ENCODE measurements around the gene RELCH. TPM values are rescaled to one million over a fixed set of nuclear protein-coding genes. Genes with fewer than 3 reads are reported as not detected.

The RELCH gene
- total RNA-seq, 1 donor from 2014 or later, result 33.6 TPM

DNA sequence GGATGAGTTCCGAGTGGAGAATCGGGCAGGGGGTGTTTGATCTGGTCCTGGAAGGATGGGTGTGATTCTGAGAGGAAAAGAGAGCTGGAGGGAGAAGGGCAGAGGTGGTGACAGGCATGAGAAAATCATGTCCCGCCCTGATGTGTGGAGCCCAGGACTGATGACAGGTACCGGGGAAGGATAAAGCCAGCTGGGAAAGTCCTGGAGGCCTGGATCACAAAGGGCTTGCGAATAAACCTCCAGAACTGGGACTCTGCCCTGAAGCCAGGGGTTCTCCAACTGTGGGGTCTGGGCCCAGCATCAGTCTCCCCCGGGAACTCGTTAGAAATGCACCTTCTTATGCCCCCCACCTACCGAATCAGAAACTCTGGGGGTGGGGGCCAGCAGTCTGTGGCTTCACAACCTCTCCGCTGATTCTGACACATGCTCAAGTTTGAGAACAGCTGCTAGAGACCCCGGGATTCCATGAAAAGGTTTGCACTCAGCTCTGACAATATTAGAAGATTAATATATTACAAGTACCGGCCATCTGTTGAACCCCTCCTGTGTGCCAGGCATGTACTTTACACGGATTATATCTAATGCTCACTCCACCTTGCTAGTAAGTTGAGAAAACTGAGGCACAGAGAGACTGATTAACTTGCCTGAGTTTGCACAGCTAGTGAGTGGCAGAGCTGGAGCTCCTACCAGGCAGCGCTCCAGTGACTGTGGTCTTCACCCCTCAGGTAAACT, 146.1 kb downstream of the RELCH start:
- peaks cover 13% of the 10 kb centered on the region for H3K4me1 Mint-ChIP-seq
- H3K36me3 Mint-ChIP-seq, result no peaks in the 10 kb centered on the region
- H3K4me3 Mint-ChIP-seq, result no peak overlapping the region
- H3K27me3 Mint-ChIP-seq (ENCODE audit: low read depth), result peaks cover 53% of the 10 kb centered on the region
- DNase-seq (ENCODE audit: low spot score in 2 of 2, unreplicated experiment in 2 of 2), result no peak
- no peak overlapping the region for H3K27ac Mint-ChIP-seq
- H3K9me3 Mint-ChIP-seq, result no peaks in the 10 kb centered on the region
- TF ChIP-seq, protein P1, sequence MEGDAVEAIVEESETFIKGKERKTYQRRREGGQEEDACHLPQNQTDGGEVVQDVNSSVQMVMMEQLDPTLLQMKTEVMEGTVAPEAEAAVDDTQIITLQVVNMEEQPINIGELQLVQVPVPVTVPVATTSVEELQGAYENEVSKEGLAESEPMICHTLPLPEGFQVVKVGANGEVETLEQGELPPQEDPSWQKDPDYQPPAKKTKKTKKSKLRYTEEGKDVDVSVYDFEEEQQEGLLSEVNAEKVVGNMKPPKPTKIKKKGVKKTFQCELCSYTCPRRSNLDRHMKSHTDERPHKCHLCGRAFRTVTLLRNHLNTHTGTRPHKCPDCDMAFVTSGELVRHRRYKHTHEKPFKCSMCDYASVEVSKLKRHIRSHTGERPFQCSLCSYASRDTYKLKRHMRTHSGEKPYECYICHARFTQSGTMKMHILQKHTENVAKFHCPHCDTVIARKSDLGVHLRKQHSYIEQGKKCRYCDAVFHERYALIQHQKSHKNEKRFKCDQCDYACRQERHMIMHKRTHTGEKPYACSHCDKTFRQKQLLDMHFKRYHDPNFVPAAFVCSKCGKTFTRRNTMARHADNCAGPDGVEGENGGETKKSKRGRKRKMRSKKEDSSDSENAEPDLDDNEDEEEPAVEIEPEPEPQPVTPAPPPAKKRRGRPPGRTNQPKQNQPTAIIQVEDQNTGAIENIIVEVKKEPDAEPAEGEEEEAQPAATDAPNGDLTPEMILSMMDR (IDR thresholded peaks at IDR 0.05; ENCODE audit: unreplicated experiment), result no peak

DNA sequence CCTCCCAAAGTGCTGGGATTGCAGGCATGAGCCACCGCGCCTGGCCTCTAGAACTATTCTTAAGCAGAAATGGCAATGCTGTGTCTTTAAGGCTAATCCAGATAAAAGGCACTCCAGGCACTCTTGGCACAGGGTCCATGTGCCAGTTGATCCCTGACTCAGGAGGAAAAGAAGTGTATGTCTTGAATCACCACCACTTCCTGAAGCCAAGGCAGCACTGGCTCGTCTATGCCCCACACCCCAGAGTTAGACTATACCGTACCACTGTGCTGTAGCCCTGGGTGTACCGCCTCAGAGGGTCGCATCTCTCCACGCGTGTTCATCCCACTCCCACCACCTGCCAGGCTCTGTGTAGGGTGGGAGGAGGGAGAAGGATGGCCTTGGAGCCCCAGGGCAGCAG, 147.1 kb downstream of the RELCH start:
- Mint-ChIP-seq H3K36me3 (no peaks in the 10 kb centered on the region), H3K9me3 (no peaks in the 10 kb centered on the region), H3K4me3 (no peak overlapping the region), H3K4me1 (peaks cover 10% of the 10 kb centered on the region), H3K27ac (no peak overlapping the region), H3K27me3 (ENCODE audit: low read depth) (peaks cover 54% of the 10 kb centered on the region)
- TF ChIP-seq, protein P1 (IDR thresholded peaks at IDR 0.05; ENCODE audit: unreplicated experiment), result no peak
- no peak for DNase-seq (ENCODE audit: low spot score in 2 of 2, unreplicated experiment in 2 of 2)

DNA sequence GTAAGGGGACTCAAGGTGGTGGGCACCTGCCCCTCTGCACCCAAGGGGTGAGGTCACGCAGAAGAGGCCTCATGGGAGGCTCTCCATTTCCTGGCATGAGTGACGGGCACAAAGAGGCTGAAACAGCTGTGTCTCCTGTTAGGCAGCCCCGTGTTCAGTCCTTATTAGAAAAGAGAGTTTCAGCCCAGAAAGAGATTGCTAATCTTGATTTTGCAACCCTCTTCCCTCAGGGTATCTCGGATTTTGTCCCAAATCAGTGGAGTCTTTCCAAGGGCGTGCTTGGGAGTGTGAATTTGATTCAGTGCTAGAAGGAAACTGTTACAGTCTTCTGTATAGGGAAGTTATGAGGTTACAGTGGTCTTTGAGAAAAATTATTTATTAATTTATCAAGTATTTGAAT, 148.4 kb downstream of the RELCH start:
- H3K4me3 Mint-ChIP-seq, result no peak overlapping the region
- TF ChIP-seq, protein P1 (IDR thresholded peaks at IDR 0.05; ENCODE audit: unreplicated experiment), result no peak
- H3K9me3 Mint-ChIP-seq, result no peaks in the 10 kb centered on the region
- H3K27ac Mint-ChIP-seq, result no peak overlapping the region
- H3K4me1 Mint-ChIP-seq, result peaks cover 10% of the 10 kb centered on the region
- H3K27me3 Mint-ChIP-seq (ENCODE audit: low read depth), result peaks cover 48% of the 10 kb centered on the region
- DNase-seq (ENCODE audit: low spot score in 2 of 2, unreplicated experiment in 2 of 2), result no peak
- no peaks in the 10 kb centered on the region for H3K36me3 Mint-ChIP-seq

DNA sequence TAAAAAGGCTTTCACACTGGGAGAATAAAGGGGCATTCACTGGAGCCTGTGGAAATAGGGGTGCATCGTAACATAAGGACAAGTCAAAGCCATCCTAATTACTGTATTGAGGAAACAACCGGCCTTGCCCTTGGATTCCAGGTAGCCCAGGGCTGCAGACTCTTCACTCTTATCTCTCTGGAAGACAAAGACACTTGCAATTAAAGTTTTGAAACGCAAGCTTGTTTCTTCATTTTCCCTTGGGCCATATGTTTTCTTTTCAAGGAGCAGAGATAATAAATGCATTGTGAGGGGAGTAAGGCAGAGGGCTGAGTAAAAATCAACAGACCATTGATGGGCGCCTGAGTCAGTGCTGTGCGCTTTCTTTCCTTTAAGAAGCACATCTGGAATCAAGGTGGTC, 149.6 kb downstream of the RELCH start:
- H3K9me3 Mint-ChIP-seq, result no peaks in the 10 kb centered on the region
- peaks cover 40% of the 10 kb centered on the region for H3K27me3 Mint-ChIP-seq (ENCODE audit: low read depth)
- no peak for DNase-seq (ENCODE audit: low spot score in 2 of 2, unreplicated experiment in 2 of 2)
- H3K4me3 Mint-ChIP-seq, result no peak overlapping the region
- H3K36me3 Mint-ChIP-seq, result no peaks in the 10 kb centered on the region
- H3K27ac Mint-ChIP-seq, result no peak overlapping the region
- H3K4me1 Mint-ChIP-seq, result peaks cover 10% of the 10 kb centered on the region
- TF ChIP-seq, protein P1 (IDR thresholded peaks at IDR 0.05; ENCODE audit: unreplicated experiment), result no peak

DNA sequence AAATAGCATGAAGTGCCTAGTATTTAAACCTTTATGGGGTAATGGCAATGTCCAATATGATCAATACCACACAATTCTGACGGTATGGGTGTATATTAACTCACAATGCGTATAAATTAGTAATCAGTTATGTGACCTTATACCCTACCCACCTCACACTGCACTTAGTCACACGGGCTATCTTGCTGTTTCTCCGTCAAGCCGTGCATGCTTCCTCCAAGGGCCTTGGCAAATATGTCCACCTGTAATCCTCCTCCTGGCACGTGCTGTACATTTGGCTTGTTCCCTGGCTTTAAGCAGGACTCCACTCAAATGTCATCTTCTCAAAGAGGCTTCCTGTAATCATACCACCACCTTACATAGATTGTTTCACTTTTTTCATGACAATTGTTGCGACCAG, 150.3 kb downstream of the RELCH start:
- Mint-ChIP-seq H3K36me3 (no peaks in the 10 kb centered on the region), H3K27ac (no peak overlapping the region), H3K4me3 (no peak overlapping the region), H3K27me3 (ENCODE audit: low read depth) (peaks cover 33% of the 10 kb centered on the region), H3K9me3 (no peaks in the 10 kb centered on the region), H3K4me1 (peaks cover 10% of the 10 kb centered on the region)
- no peak for DNase-seq (ENCODE audit: low spot score in 2 of 2, unreplicated experiment in 2 of 2)
- TF ChIP-seq, protein P1 (IDR thresholded peaks at IDR 0.05; ENCODE audit: unreplicated experiment), result no peak
